Measurements from ENCODE around the gene GPR153.
"Not testable (repeated sequence)": the region's sequence is repeated elsewhere in the genome, so short reads cannot be mapped to it uniquely, and the experiment has no call there.

GPR153 gene

GRCh38 chr1:6221210-6221784 is 39.6 kb downstream of the GPR153 start:
- DNase-seq = no peak

GRCh38 chr1:6220236-6220635 is 40.7 kb downstream of the GPR153 start:
- DNase-seq = no peak

- not testable (repeated sequence) for DNase-seq
Measured at GRCh38 chr1:6219641-6220040, 41.3 kb downstream of the GPR153 start.

GRCh38 chr1:6218375-6219164 is 42.3 kb downstream of the GPR153 start:
- DNase-seq = no peak

- no peak for DNase-seq
Measured at GRCh38 chr1:6212193-6212959, 48.5 kb downstream of the GPR153 start.

GRCh38 chr1:6211731-6212130 is 49.2 kb downstream of the GPR153 start:
- no peak for DNase-seq

GRCh38 chr1:6210591-6211355 is 50.1 kb downstream of the GPR153 start:
- no peak for DNase-seq

GRCh38 chr1:6209661-6210580 is 51.0 kb downstream of the GPR153 start:
- no peak for DNase-seq

- no peak for DNase-seq
Measured at GRCh38 chr1:6208723-6209660, 51.9 kb downstream of the GPR153 start.

- DNase-seq = no peak
Measured at GRCh38 chr1:6207921-6208320, 53.0 kb downstream of the GPR153 start.

GRCh38 chr1:6207075-6207885 is 53.6 kb downstream of the GPR153 start:
- no peak for DNase-seq

- no peak for DNase-seq
Measured at GRCh38 chr1:6206520-6206855, 54.4 kb downstream of the GPR153 start.

- peak; percentile 47 for DNase-seq
Measured at GRCh38 chr1:6205849-6206519, 54.9 kb downstream of the GPR153 start, which contains the start of gene RNF207. TSS of gene RNF207 (plus strand) at chr1:6206119. CDS start at chr1:6206536, 417 bp downstream.

- DNase-seq = no peak
Measured at GRCh38 chr1:6202256-6202655, 58.6 kb downstream of the GPR153 start.

GRCh38 chr1:6200188-6200809 is 60.6 kb downstream of the GPR153 start:
- DNase-seq = no peak

GRCh38 chr1:6199298-6200187 is 61.4 kb downstream of the GPR153 start, which contains the start of gene RPL22:
TSS of gene RPL22 (minus strand) at chr1:6199595. CDS start at chr1:6199573, 22 bp downstream.
- peak; percentile 97 for DNase-seq

- no peak for DNase-seq
Measured at GRCh38 chr1:6198646-6199297, 62.1 kb downstream of the GPR153 start.

All from amniotic stem cell (primary cell).